Measurements from ENCODE around the gene PC. TPM values are rescaled to one million over a fixed set of nuclear protein-coding genes. Genes with fewer than 3 reads are reported as not detected.

The PC gene
- total and polyA plus RNA-seq, 7 experiments from 2014 or later: 4.9 to 11.2 (median 9.5) TPM

GRCh38 chr11:66823700-66824099, 134.5 kb downstream of the PC start:
- intact Hi-C loops (cut with micrococcal nuclease): no loop called here

GRCh38 chr11:66820901-66821300, 137.3 kb downstream of the PC start:
- Histone ChIP-seq H3K4me1 (ENCODE audit: control insufficient read depth in 2 of 2, insufficient read depth in 2 of 2, low read length in 2 of 2) (no peaks in the 10 kb centered on the region), H3K27me3 (ENCODE audit: control insufficient read depth in 2 of 2, insufficient read depth in 2 of 2, low read length in 2 of 2) (no peaks in the 10 kb centered on the region), H3K9me3 (ENCODE audit: control insufficient read depth in 2 of 3, low read length in 3 of 3) (no peaks in the 10 kb centered on the region), H3K36me3 (ENCODE audit: control insufficient read depth in 2 of 3, insufficient read depth in 3 of 3, low read length in 3 of 3) (no peaks in the 10 kb centered on the region), H3K4me3 (ENCODE audit: low read length) (no peak overlapping the region), H3K27ac (ENCODE audit: low read depth, low read length) (no peak overlapping the region)
- no peaks in the 10 kb centered on the region for H3K9me3 Mint-ChIP-seq
- no peak for ATAC-seq
- H3K4me3 Mint-ChIP-seq: no peak overlapping the region
- peak overlapping the region in 1 of 9 donors; percentile 10 for H3K27ac Mint-ChIP-seq
- no peaks in the 10 kb centered on the region for H3K27me3 Mint-ChIP-seq
- ChIA-PET CTCF (no interaction called here), POLR2A (no interaction called here)
- DNase-seq: no peak
- no peaks in the 10 kb centered on the region for H3K4me1 Mint-ChIP-seq
- intact Hi-C loops (cut with micrococcal nuclease): no loop called here
- H3K36me3 Mint-ChIP-seq: peaks cover 0 to 5% (median 0%) of the 10 kb centered on the region in 5 donors

More at GRCh38 chr11:66823700-66824099, 134.5 kb downstream of the PC start:
- no peak for ATAC-seq
- no peaks in the 10 kb centered on the region for H3K4me1 ChIP-seq (ENCODE audit: control insufficient read depth in 2 of 2, insufficient read depth in 2 of 2, low read length in 2 of 2)
- H3K27ac ChIP-seq (ENCODE audit: low read depth, low read length): no peak overlapping the region
- peaks cover 0 to 7% (median 0%) of the 10 kb centered on the region in 7 donors for H3K4me1 Mint-ChIP-seq
- no peaks in the 10 kb centered on the region for H3K36me3 ChIP-seq (ENCODE audit: control insufficient read depth in 2 of 3, insufficient read depth in 3 of 3, low read length in 3 of 3)
- H3K27me3 ChIP-seq (ENCODE audit: control insufficient read depth in 2 of 2, insufficient read depth in 2 of 2, low read length in 2 of 2): no peaks in the 10 kb centered on the region
- H3K9me3 Mint-ChIP-seq: no peaks in the 10 kb centered on the region
- CTCF ChIA-PET: no interaction called here
- DNase-seq: no peak
- H3K4me3 ChIP-seq (ENCODE audit: low read length): no peak overlapping the region
- no peak overlapping the region for H3K4me3 Mint-ChIP-seq
- peaks cover 0 to 2% (median 0%) of the 10 kb centered on the region in 5 donors for H3K36me3 Mint-ChIP-seq
- no peak overlapping the region for H3K27ac Mint-ChIP-seq
- POLR2A ChIA-PET: no interaction called here
- H3K9me3 ChIP-seq (ENCODE audit: control insufficient read depth in 2 of 3, low read length in 3 of 3): no peaks in the 10 kb centered on the region
- no peaks in the 10 kb centered on the region for H3K27me3 Mint-ChIP-seq

DNA sequence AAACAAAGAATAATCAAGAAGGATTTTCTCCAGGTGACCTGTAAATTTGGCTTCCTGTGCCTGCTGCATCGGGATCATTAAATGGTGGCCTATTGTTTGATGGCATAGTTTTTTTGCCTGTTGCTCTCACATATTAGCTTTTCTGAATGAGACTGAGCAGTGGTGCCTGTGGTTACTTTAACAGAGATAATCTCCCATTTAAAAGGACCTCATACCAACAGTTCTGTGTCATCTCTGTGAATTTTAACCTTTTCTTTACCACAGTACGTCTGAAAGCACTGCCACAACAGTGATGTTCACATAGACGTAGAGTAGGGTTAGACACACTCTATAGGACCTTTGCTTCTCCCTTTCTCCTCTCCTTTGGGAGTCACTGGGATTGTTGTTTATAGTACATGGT, 137.8 kb downstream of the PC start:
- Histone ChIP-seq H3K27me3 (ENCODE audit: control insufficient read depth in 2 of 2, insufficient read depth in 2 of 2, low read length in 2 of 2) (no peaks in the 10 kb centered on the region), H3K27ac (ENCODE audit: low read depth, low read length) (no peak overlapping the region), H3K9me3 (ENCODE audit: control insufficient read depth in 2 of 3, low read length in 3 of 3) (no peaks in the 10 kb centered on the region), H3K4me3 (ENCODE audit: low read length) (no peak overlapping the region), H3K4me1 (ENCODE audit: control insufficient read depth in 2 of 2, insufficient read depth in 2 of 2, low read length in 2 of 2) (no peaks in the 10 kb centered on the region), H3K36me3 (ENCODE audit: control insufficient read depth in 2 of 3, insufficient read depth in 3 of 3, low read length in 3 of 3) (no peaks in the 10 kb centered on the region)
- no peaks in the 10 kb centered on the region for H3K9me3 Mint-ChIP-seq
- H3K4me1 Mint-ChIP-seq: no peaks in the 10 kb centered on the region
- DNase-seq (no peak), ATAC-seq (no peak)
- intact Hi-C loops (cut with micrococcal nuclease): no loop called here
- H3K27ac Mint-ChIP-seq: peak overlapping the region in 1 of 9 donors; percentile 36
- CTCF ChIA-PET: no interaction called here
- no peaks in the 10 kb centered on the region for H3K27me3 Mint-ChIP-seq
- H3K36me3 Mint-ChIP-seq: peaks cover 0 to 5% (median 0%) of the 10 kb centered on the region in 5 donors
- POLR2A ChIA-PET: no interaction called here
- H3K4me3 Mint-ChIP-seq: no peak overlapping the region

- no peaks in the 10 kb centered on the region for H3K36me3 ChIP-seq (ENCODE audit: control insufficient read depth in 2 of 3, insufficient read depth in 3 of 3, low read length in 3 of 3)
- H3K4me3 ChIP-seq (ENCODE audit: low read length): no peak overlapping the region
- Mint-ChIP-seq H3K4me1 (no peaks in the 10 kb centered on the region), H3K4me3 (no peak overlapping the region), H3K27me3 (no peaks in the 10 kb centered on the region), H3K27ac (no peak overlapping the region), H3K36me3 (peaks cover 0 to 5% (median 0%) of the 10 kb centered on the region in 5 donors), H3K9me3 (no peaks in the 10 kb centered on the region)
- POLR2A ChIA-PET: no interaction called here
- CTCF ChIA-PET: no interaction called here
- intact Hi-C loops (cut with micrococcal nuclease): loop anchor here in 1 of 2 donors (5.0 kb wide), 1 partner anchor 51 kb away; no protein-coding TSS in a partner anchor
- no peak for DNase-seq
- H3K27ac ChIP-seq (ENCODE audit: low read depth, low read length): no peak overlapping the region
- no peaks in the 10 kb centered on the region for H3K9me3 ChIP-seq (ENCODE audit: control insufficient read depth in 2 of 3, low read length in 3 of 3)
- H3K4me1 ChIP-seq (ENCODE audit: control insufficient read depth in 2 of 2, insufficient read depth in 2 of 2, low read length in 2 of 2): no peaks in the 10 kb centered on the region
- no peak for ATAC-seq
- no peaks in the 10 kb centered on the region for H3K27me3 ChIP-seq (ENCODE audit: control insufficient read depth in 2 of 2, insufficient read depth in 2 of 2, low read length in 2 of 2)
Observed at GRCh38 chr11:66818231-66818955, 139.8 kb downstream of the PC start.

DNA sequence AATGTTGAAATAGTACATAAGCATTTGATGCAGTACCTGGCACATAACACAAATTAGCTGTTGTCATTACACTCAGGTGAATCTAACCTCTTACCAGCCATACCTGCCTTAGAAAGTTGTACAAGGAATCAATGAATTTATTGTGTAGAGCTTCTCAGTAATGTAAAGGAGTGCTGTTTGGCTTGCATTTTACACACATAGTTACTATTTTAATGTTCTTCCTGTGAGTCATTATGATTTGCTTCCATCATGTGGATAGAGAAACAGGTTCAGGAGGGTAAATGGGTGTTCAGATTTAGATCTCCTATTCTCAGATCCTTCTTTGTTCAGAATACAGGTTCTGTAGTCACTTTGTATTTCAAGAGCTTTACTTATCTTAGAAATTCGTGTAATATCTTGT, 142.5 kb downstream of the PC start:
- ChIA-PET POLR2A (interaction anchor here (0.5 kb wide), 1 partner anchor 84 kb away, joined by 3 read pairs; no protein-coding TSS in a partner anchor), CTCF (interaction anchor here (0.9 kb wide), 1 partner anchor 16 kb away, joined by 3 read pairs; no protein-coding TSS in a partner anchor)
- no peak overlapping the region for H3K4me3 ChIP-seq (ENCODE audit: low read length)
- H3K4me1 ChIP-seq (ENCODE audit: control insufficient read depth in 2 of 2, insufficient read depth in 2 of 2, low read length in 2 of 2): no peaks in the 10 kb centered on the region
- Mint-ChIP-seq H3K4me3 (no peak overlapping the region), H3K4me1 (peaks cover 0 to 2% (median 0%) of the 10 kb centered on the region in 7 donors), H3K36me3 (peaks cover 0 to 9% (median 0%) of the 10 kb centered on the region in 5 donors), H3K9me3 (no peaks in the 10 kb centered on the region), H3K27ac (no peak overlapping the region), H3K27me3 (no peaks in the 10 kb centered on the region)
- no peaks in the 10 kb centered on the region for H3K27me3 ChIP-seq (ENCODE audit: control insufficient read depth in 2 of 2, insufficient read depth in 2 of 2, low read length in 2 of 2)
- no peak overlapping the region for H3K27ac ChIP-seq (ENCODE audit: low read depth, low read length)
- ATAC-seq (no peak), DNase-seq (no peak)
- no peaks in the 10 kb centered on the region for H3K9me3 ChIP-seq (ENCODE audit: control insufficient read depth in 2 of 3, low read length in 3 of 3)
- intact Hi-C loops (cut with micrococcal nuclease): loop anchor here in 1 of 2 donors (5.0 kb wide), 1 partner anchor 48 kb away; no protein-coding TSS in a partner anchor
- H3K36me3 ChIP-seq (ENCODE audit: control insufficient read depth in 2 of 3, insufficient read depth in 3 of 3, low read length in 3 of 3): no peaks in the 10 kb centered on the region

GRCh38 chr11:66814678-66815077, 143.5 kb downstream of the PC start:
- ChIA-PET POLR2A (no interaction called here), CTCF (no interaction called here)
- H3K27ac ChIP-seq (ENCODE audit: low read depth, low read length): no peak overlapping the region
- no peak overlapping the region for H3K27ac Mint-ChIP-seq
- H3K9me3 ChIP-seq (ENCODE audit: control insufficient read depth in 2 of 3, low read length in 3 of 3): no peaks in the 10 kb centered on the region
- ATAC-seq (no peak), DNase-seq (no peak)
- peaks cover 0 to 14% (median 3%) of the 10 kb centered on the region in 5 donors for H3K36me3 Mint-ChIP-seq
- H3K27me3 Mint-ChIP-seq: no peaks in the 10 kb centered on the region
- peaks cover 0 to 2% (median 0%) of the 10 kb centered on the region in 7 donors for H3K4me1 Mint-ChIP-seq
- intact Hi-C loops (cut with micrococcal nuclease): loop anchor here in 1 of 2 donors (5.0 kb wide), 1 partner anchor 47 kb away; no protein-coding TSS in a partner anchor
- H3K9me3 Mint-ChIP-seq: no peaks in the 10 kb centered on the region
- no peak overlapping the region for H3K4me3 ChIP-seq (ENCODE audit: low read length)
- no peaks in the 10 kb centered on the region for H3K36me3 ChIP-seq (ENCODE audit: control insufficient read depth in 2 of 3, insufficient read depth in 3 of 3, low read length in 3 of 3)
- no peak overlapping the region for H3K4me3 Mint-ChIP-seq
- H3K4me1 ChIP-seq (ENCODE audit: control insufficient read depth in 2 of 2, insufficient read depth in 2 of 2, low read length in 2 of 2): no peaks in the 10 kb centered on the region
- no peaks in the 10 kb centered on the region for H3K27me3 ChIP-seq (ENCODE audit: control insufficient read depth in 2 of 2, insufficient read depth in 2 of 2, low read length in 2 of 2)

Measured in naive thymus-derived CD4-positive, alpha-beta T cell (primary cell).